GM21390 (cell line): ENCODE data around the gene BNC2.

Experiments
- ATAC-seq: cut with Tn5 transposase; IDR thresholded peaks from one replicate; pipeline ENCODE4 v1.9.1; 2021; ENCODE audit not compliant: unreplicated experiment

BNC2 gene

GRCh38 chr9:16387382-16387781 lies 483.1 kb downstream of the BNC2 start:
- ATAC-seq = no peak

- no peak for ATAC-seq
Observed at GRCh38 chr9:16386827-16387077, 483.7 kb downstream of the BNC2 start.

- no peak for ATAC-seq
Observed at GRCh38 chr9:16386007-16386826, 484.3 kb downstream of the BNC2 start.

GRCh38 chr9:16385590-16385989 lies 484.9 kb downstream of the BNC2 start:
- no peak for ATAC-seq

- no peak for ATAC-seq
Observed at GRCh38 chr9:16384993-16385392, 485.5 kb downstream of the BNC2 start.

- no peak for ATAC-seq
Observed at GRCh38 chr9:16377311-16377710, 493.2 kb downstream of the BNC2 start.

- ATAC-seq = no peak
Observed at GRCh38 chr9:16371306-16371705, 499.2 kb downstream of the BNC2 start.

- no peak for ATAC-seq
Observed at GRCh38 chr9:16370647-16371046, 499.8 kb downstream of the BNC2 start.

- no peak for ATAC-seq
Observed at GRCh38 chr9:16369427-16369826, 501.0 kb downstream of the BNC2 start.

GRCh38 chr9:16368237-16369087 lies 502.0 kb downstream of the BNC2 start:
- ATAC-seq = no peak

GRCh38 chr9:16367605-16368231 lies 502.8 kb downstream of the BNC2 start:
- no peak for ATAC-seq

GRCh38 chr9:16364347-16364746 lies 506.1 kb downstream of the BNC2 start:
- ATAC-seq = no peak

GRCh38 chr9:16363916-16364315 lies 506.6 kb downstream of the BNC2 start:
- no peak for ATAC-seq

GRCh38 chr9:16363073-16363781 lies 507.2 kb downstream of the BNC2 start:
- no peak for ATAC-seq

GRCh38 chr9:16361939-16362338 lies 508.5 kb downstream of the BNC2 start:
- ATAC-seq = no peak

- ATAC-seq = no peak
Observed at GRCh38 chr9:16361118-16361517, 509.4 kb downstream of the BNC2 start.

- ATAC-seq = no peak
Observed at GRCh38 chr9:16360247-16360646, 510.2 kb downstream of the BNC2 start.
